Neural cell (in vitro differentiated cells): ENCODE measurements around the gene CENPP. TPM values are rescaled to one million over a fixed set of nuclear protein-coding genes. Genes with fewer than 3 reads are reported as not detected.

ENCODE experiments used
- H2AFZ ChIP-seq: fragments of 200-600, 300-800 bp; sonication (generic), shearing (Covaris generic); 2 replicates; pipeline ENCODE4 v1.6.0; 2014; ENCODE audit warnings: low read depth, mild to moderate bottlenecking, antibody characterized with exemption, low read length, moderate library complexity
- H3F3A ChIP-seq: fragments of 200-600 bp; shearing (Covaris generic); 2 replicates; pipeline ENCODE4 v1.6.1; 2016; ENCODE audit warnings: mild to moderate bottlenecking, moderate library complexity, mixed read lengths, antibody characterized with exemption, low read length; ENCODE audit not compliant: insufficient read depth, poor library complexity, severe bottlenecking
- H3K27ac ChIP-seq: fragments of 200-600, 300-800 bp; sonication (generic), shearing (Covaris generic); 2 replicates; pipeline ENCODE4 v1.5.1; 2014; ENCODE audit warnings: mild to moderate bottlenecking, low read length, moderate library complexity
- H3K27me3 ChIP-seq: fragments of 300-800, 200-600 bp; sonication (generic), shearing (Covaris generic); 2 replicates; pipeline ENCODE4 v1.6.0; 2014; ENCODE audit warnings: mild to moderate bottlenecking, low read depth, low read length, moderate library complexity; ENCODE audit not compliant: insufficient read depth
- H3K36me3 ChIP-seq: fragments of 300-800, 200-600 bp; sonication (generic), shearing (Covaris generic); 2 replicates; pipeline ENCODE4 v1.5.1; 2014; ENCODE audit warnings: mild to moderate bottlenecking, antibody characterized with exemption, low read length, moderate library complexity; ENCODE audit not compliant: insufficient read depth
- H3K4me2 ChIP-seq: fragments of 300-800, 200-600 bp; sonication (generic), shearing (Covaris generic); 2 replicates; pipeline ENCODE4 v1.6.0; 2014; ENCODE audit warnings: mild to moderate bottlenecking, low read length
- H3K4me3 ChIP-seq: fragments of 300-800, 200-600 bp; sonication (generic), shearing (Covaris generic); 2 replicates; pipeline ENCODE4 v1.5.1; 2014; ENCODE audit warnings: mild to moderate bottlenecking, low read length, moderate library complexity
- H3K79me2 ChIP-seq: fragments of 200-600 bp; shearing (Covaris generic); replicated peaks from 2 replicates; pipeline ENCODE4 v1.6.0; 2014; ENCODE audit warnings: mild to moderate bottlenecking, low read length, moderate library complexity; ENCODE audit not compliant: insufficient read depth
- H3K9ac ChIP-seq: fragments of 300-800, 200-600 bp; sonication (generic), shearing (Covaris generic); 2 replicates; pipeline ENCODE4 v1.6.1; 2016; ENCODE audit warnings: mild to moderate bottlenecking, low read length, mixed read lengths
- H3K9me2 ChIP-seq: fragments of 200-600 bp; shearing (Covaris generic); 2 replicates; pipeline ENCODE4 v1.6.1; 2016; ENCODE audit warnings: mild to moderate bottlenecking, low read length, mixed read lengths; ENCODE audit not compliant: insufficient read depth
- H3K9me3 ChIP-seq: fragments of 200-600, 300-800 bp; sonication (generic), shearing (Covaris generic); 2 replicates; pipeline ENCODE4 v1.6.1; 2016; ENCODE audit warnings: mild to moderate bottlenecking, mixed run types, low read length, moderate library complexity, mixed read lengths
- H4K20me1 ChIP-seq: fragments of 200-600 bp; shearing (Covaris generic); 2 replicates; pipeline ENCODE4 v1.6.1; 2016; ENCODE audit warnings: mild to moderate bottlenecking, mixed run types; ENCODE audit not compliant: insufficient read depth
- EP300 ChIP-seq: fragments of 450-650 bp; conservative IDR thresholded peaks from 2 replicates; pipeline ENCODE4 v1.6.1; 2014; ENCODE audit warnings: antibody characterized with exemption, mild to moderate bottlenecking, moderate library complexity; ENCODE audit not compliant: poor library complexity, severe bottlenecking
- EZH2 ChIP-seq: fragments of 200-600, 300-800 bp; shearing (Covaris generic), sonication (generic); IDR thresholded peaks from 2 replicates; pipeline ENCODE4 v1.6.1; 2014; ENCODE audit warnings: antibody characterized with exemption, low read length, borderline replicate concordance, mild to moderate bottlenecking; ENCODE audit not compliant: insufficient read depth, poor library complexity, severe bottlenecking
- MXI1 ChIP-seq: fragments of 450-650 bp; conservative IDR thresholded peaks from 2 replicates; pipeline ENCODE4 v1.6.1; 2014; ENCODE audit warnings: antibody characterized with exemption, mild to moderate bottlenecking; ENCODE audit not compliant: poor library complexity, severe bottlenecking
- POLR2AphosphoS5 ChIP-seq: IDR thresholded peaks from 2 replicates; pipeline ENCODE4 v1.6.1; 2012
- RAD21 ChIP-seq: fragments of 450-650 bp; conservative IDR thresholded peaks from 2 replicates; pipeline ENCODE4 v1.6.1; 2014; ENCODE audit warnings: antibody characterized with exemption, mild to moderate bottlenecking, moderate library complexity
- SMC3 ChIP-seq: fragments of 450-650 bp; conservative IDR thresholded peaks from 2 replicates; pipeline ENCODE4 v1.6.1; 2014; ENCODE audit warnings: antibody characterized with exemption, mild to moderate bottlenecking, moderate library complexity; ENCODE audit not compliant: poor library complexity
- TAF1 ChIP-seq: IDR thresholded peaks from 2 replicates; pipeline ENCODE4 v1.6.1; 2012; ENCODE audit warnings: low read depth
- polyA plus RNA-seq: library from polyadenylated mRNA; depleted of rRNA; stranded (reverse); fragments of >200 nt; gene quantifications from 2 replicates; pipeline ENCODE4 v1.2.3, GENCODE V29; 2014
- TF ChIP-seq, protein P1 (sequence below): IDR thresholded peaks from 2 replicates; pipeline ENCODE4 v1.6.1; 2012; ENCODE audit warnings: borderline replicate concordance
- TF ChIP-seq, protein P2 (sequence below): fragments of 450-650 bp; IDR thresholded peaks from 2 replicates; pipeline ENCODE4 v1.5.1; 2014; ENCODE audit warnings: antibody characterized with exemption, mild to moderate bottlenecking, moderate library complexity; ENCODE audit not compliant: poor library complexity, severe bottlenecking

CENPP gene
- polyA plus RNA-seq, 1 donor from 2014 or later, result 5.0 TPM

DNA sequence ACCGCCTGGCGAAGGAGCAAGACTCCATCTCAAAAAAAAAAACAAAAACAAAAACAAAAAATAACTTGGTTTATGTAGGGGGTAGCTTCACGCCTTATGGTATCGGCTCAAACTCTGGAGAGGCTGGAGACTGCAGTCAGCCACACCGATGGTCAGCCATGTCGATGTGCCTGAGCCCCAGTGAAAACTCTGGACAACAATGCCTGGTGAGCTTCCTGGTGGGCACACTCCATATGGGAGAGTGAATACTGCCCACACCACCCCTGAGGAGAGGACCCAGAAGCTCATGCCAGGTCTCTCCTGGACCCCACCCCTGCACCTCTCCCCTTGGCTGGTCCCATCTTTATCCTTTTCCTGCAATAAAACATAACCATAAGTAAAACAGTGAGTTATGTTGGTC, 324.5 kb downstream of the CENPP start:
- H3K9ac ChIP-seq, result no peak overlapping the region
- H3K79me2 ChIP-seq, result no peaks in the 10 kb centered on the region
- no peak overlapping the region for H3K4me2 ChIP-seq
- no peaks in the 10 kb centered on the region for H3K36me3 ChIP-seq
- H2AFZ ChIP-seq, result no peak overlapping the region
- no peaks in the 10 kb centered on the region for H3F3A ChIP-seq
- H3K4me3 ChIP-seq, result no peak overlapping the region
- H3K9me3 ChIP-seq, result no peaks in the 10 kb centered on the region
- H3K27ac ChIP-seq, result no peak overlapping the region
- no peaks in the 10 kb centered on the region for H3K9me2 ChIP-seq
- H3K27me3 ChIP-seq, result no peaks in the 10 kb centered on the region
- TF ChIP-seq EP300, result no peak
- no peak for TF ChIP-seq MXI1
- no peak for TF ChIP-seq TAF1
- TF ChIP-seq EZH2, result no peak
- TF ChIP-seq POLR2AphosphoS5, result no peak
- TF ChIP-seq, protein P1, sequence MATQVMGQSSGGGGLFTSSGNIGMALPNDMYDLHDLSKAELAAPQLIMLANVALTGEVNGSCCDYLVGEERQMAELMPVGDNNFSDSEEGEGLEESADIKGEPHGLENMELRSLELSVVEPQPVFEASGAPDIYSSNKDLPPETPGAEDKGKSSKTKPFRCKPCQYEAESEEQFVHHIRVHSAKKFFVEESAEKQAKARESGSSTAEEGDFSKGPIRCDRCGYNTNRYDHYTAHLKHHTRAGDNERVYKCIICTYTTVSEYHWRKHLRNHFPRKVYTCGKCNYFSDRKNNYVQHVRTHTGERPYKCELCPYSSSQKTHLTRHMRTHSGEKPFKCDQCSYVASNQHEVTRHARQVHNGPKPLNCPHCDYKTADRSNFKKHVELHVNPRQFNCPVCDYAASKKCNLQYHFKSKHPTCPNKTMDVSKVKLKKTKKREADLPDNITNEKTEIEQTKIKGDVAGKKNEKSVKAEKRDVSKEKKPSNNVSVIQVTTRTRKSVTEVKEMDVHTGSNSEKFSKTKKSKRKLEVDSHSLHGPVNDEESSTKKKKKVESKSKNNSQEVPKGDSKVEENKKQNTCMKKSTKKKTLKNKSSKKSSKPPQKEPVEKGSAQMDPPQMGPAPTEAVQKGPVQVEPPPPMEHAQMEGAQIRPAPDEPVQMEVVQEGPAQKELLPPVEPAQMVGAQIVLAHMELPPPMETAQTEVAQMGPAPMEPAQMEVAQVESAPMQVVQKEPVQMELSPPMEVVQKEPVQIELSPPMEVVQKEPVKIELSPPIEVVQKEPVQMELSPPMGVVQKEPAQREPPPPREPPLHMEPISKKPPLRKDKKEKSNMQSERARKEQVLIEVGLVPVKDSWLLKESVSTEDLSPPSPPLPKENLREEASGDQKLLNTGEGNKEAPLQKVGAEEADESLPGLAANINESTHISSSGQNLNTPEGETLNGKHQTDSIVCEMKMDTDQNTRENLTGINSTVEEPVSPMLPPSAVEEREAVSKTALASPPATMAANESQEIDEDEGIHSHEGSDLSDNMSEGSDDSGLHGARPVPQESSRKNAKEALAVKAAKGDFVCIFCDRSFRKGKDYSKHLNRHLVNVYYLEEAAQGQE, result no peak
- TF ChIP-seq, protein P2, sequence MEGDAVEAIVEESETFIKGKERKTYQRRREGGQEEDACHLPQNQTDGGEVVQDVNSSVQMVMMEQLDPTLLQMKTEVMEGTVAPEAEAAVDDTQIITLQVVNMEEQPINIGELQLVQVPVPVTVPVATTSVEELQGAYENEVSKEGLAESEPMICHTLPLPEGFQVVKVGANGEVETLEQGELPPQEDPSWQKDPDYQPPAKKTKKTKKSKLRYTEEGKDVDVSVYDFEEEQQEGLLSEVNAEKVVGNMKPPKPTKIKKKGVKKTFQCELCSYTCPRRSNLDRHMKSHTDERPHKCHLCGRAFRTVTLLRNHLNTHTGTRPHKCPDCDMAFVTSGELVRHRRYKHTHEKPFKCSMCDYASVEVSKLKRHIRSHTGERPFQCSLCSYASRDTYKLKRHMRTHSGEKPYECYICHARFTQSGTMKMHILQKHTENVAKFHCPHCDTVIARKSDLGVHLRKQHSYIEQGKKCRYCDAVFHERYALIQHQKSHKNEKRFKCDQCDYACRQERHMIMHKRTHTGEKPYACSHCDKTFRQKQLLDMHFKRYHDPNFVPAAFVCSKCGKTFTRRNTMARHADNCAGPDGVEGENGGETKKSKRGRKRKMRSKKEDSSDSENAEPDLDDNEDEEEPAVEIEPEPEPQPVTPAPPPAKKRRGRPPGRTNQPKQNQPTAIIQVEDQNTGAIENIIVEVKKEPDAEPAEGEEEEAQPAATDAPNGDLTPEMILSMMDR, result no peak
- no peak for TF ChIP-seq SMC3
- no peak for TF ChIP-seq RAD21
- H4K20me1 ChIP-seq, result no peaks in the 10 kb centered on the region

DNA sequence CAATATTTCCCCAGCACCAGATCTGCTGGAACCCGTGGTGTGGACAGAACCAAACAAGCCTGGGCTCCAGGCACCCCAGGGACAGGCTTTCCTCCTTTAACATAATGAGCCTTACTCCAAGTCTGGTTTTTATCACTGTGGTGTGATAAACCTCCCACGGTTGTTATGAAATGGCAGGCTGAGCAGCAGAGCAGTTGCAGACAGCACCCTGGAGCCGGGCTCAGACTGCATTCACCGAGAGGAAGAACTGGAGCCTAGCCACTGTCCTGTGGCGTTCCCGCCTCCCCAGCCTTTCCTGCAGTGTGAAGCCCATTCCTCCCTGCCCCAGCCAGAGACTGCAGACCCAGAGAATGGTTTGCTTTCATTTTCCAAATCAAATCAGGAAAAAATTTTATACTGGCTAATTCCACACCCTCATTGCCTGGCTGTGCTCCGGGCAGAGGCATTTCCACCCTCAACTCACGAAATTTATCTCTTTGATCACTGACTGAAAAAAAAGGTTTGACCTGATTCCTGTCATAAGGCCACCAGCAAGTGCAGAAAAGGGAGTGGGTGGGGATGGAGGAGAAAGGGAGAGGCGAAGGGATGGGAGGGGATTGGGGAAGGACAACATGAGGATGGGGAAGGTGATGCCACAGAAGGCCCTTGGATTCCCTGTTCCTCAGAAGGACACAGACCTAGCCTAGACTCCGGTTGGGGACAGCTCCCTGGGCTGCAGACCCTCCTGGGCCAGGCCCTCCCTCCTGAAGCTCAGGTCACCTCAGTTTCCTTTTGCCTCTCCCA, 325.3 kb downstream of the CENPP start:
- Histone ChIP-seq H3K79me2 (no peaks in the 10 kb centered on the region), H3K9ac (no peak overlapping the region), H3K9me2 (no peaks in the 10 kb centered on the region), H3F3A (no peaks in the 10 kb centered on the region), H3K27me3 (no peaks in the 10 kb centered on the region), H3K27ac (no peak overlapping the region), H3K36me3 (no peaks in the 10 kb centered on the region), H2AFZ (no peak overlapping the region), H3K9me3 (no peaks in the 10 kb centered on the region), H4K20me1 (no peaks in the 10 kb centered on the region), H3K4me2 (no peak overlapping the region), H3K4me3 (no peak overlapping the region)
- TF ChIP-seq MXI1, result no peak
- TF ChIP-seq EP300, result no peak
- TF ChIP-seq, protein P1, result no peak
- no peak for TF ChIP-seq RAD21
- no peak for TF ChIP-seq POLR2AphosphoS5
- TF ChIP-seq, protein P2, result no peak
- no peak for TF ChIP-seq TAF1
- no peak for TF ChIP-seq SMC3
- no peak for TF ChIP-seq EZH2
